Measurements from ENCODE around the gene FAM181B. TPM values are rescaled to one million over a fixed set of nuclear protein-coding genes. Genes with fewer than 3 reads are reported as not detected.
A peak's percentile ranks its signal among the peaks of the same experiment; 100 is the strongest.

Gene FAM181B
- total RNA-seq, 6 experiments from 2014 or later, result not detected

GRCh38 chr11:82724026-82724425, 9.6 kb downstream of the FAM181B start:
- Mint-ChIP-seq H3K9me3 (no peaks in the 10 kb centered on the region), H3K36me3 (ENCODE audit: low read depth) (no peaks in the 10 kb centered on the region), H3K4me1 (ENCODE audit: low read depth) (peaks cover 36% of the 10 kb centered on the region), H3K4me3 (no peak overlapping the region), H3K27ac (no peak overlapping the region), H3K27me3 (ENCODE audit: insufficient read depth) (peaks cover 13% of the 10 kb centered on the region)
- no peak for TF ChIP-seq CTCF (IDR thresholded peaks at IDR 0.05)
- DNase-seq, result no peak

GRCh38 chr11:82722231-82722630, 11.4 kb downstream of the FAM181B start:
- Mint-ChIP-seq H3K36me3 (ENCODE audit: low read depth) (no peaks in the 10 kb centered on the region), H3K4me1 (ENCODE audit: low read depth) (peaks cover 46% of the 10 kb centered on the region), H3K9me3 (no peaks in the 10 kb centered on the region), H3K27ac (peak overlapping the region; percentile 32; the same call in 1 of the 2 replicates), H3K27me3 (ENCODE audit: insufficient read depth) (peaks cover 9% of the 10 kb centered on the region), H3K4me3 (peak overlapping the region; percentile 31)
- TF ChIP-seq CTCF (IDR thresholded peaks at IDR 0.05), result no peak
- DNase-seq, result peak; percentile 43

- DNase-seq, result no peak
- H3K36me3 Mint-ChIP-seq (ENCODE audit: low read depth), result no peaks in the 10 kb centered on the region
- no peak for TF ChIP-seq CTCF (IDR thresholded peaks at IDR 0.05)
- no peaks in the 10 kb centered on the region for H3K9me3 Mint-ChIP-seq
- no peaks in the 10 kb centered on the region for H3K27me3 Mint-ChIP-seq (ENCODE audit: insufficient read depth)
- no peak overlapping the region for H3K4me3 Mint-ChIP-seq
- H3K4me1 Mint-ChIP-seq (ENCODE audit: low read depth), result peaks cover 46% of the 10 kb centered on the region
- no peak overlapping the region for H3K27ac Mint-ChIP-seq
Observed at GRCh38 chr11:82720267-82721065, 13.2 kb downstream of the FAM181B start.

- no peak overlapping the region for H3K4me3 Mint-ChIP-seq
- no peak for DNase-seq
- H3K36me3 Mint-ChIP-seq (ENCODE audit: low read depth), result no peaks in the 10 kb centered on the region
- H3K27me3 Mint-ChIP-seq (ENCODE audit: insufficient read depth), result no peaks in the 10 kb centered on the region
- peaks cover 46% of the 10 kb centered on the region for H3K4me1 Mint-ChIP-seq (ENCODE audit: low read depth)
- H3K27ac Mint-ChIP-seq, result no peak overlapping the region
- TF ChIP-seq CTCF (IDR thresholded peaks at IDR 0.05), result no peak
- H3K9me3 Mint-ChIP-seq, result no peaks in the 10 kb centered on the region
Observed at GRCh38 chr11:82719361-82720105, 14.1 kb downstream of the FAM181B start.

- Mint-ChIP-seq H3K4me3 (no peak overlapping the region), H3K9me3 (no peaks in the 10 kb centered on the region), H3K27ac (no peak overlapping the region), H3K27me3 (ENCODE audit: insufficient read depth) (no peaks in the 10 kb centered on the region), H3K4me1 (ENCODE audit: low read depth) (peaks cover 46% of the 10 kb centered on the region), H3K36me3 (ENCODE audit: low read depth) (no peaks in the 10 kb centered on the region)
- no peak for TF ChIP-seq CTCF (IDR thresholded peaks at IDR 0.05)
- DNase-seq, result no peak
Observed at GRCh38 chr11:82718821-82719220, 14.8 kb downstream of the FAM181B start.
